IPS-NIHi11 (cell line): ENCODE results near the gene PHACTR4.
"Not testable (repeated sequence)": the region's sequence is repeated elsewhere in the genome, so short reads cannot be mapped to it uniquely, and the experiment has no call there.

Source experiments
- DNase-seq: peaks from one replicate; pipeline ENCODE4 v3.0.0; 2012; ENCODE audit warnings: mixed read lengths, low spot score

Gene PHACTR4

DNA sequence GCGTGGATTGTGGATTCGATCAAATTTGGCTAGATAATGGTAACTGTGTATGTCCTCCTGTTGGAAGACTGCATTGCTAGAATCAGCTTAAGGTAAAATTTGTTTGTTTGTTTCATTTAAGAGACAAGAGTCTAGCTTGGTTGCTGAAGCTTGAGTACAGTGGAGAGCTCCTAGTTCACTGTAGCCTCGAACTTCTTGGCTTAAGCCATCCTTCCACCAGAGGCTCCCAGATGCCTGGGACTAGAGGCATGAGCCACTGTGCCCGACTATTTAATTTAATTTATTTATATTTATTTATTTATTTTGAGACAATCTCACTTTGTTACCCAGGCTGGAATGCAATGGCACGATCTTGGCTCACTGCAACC lies 1.5 kb downstream of the PHACTR4 start:
- DNase-seq, result no peak

DNA sequence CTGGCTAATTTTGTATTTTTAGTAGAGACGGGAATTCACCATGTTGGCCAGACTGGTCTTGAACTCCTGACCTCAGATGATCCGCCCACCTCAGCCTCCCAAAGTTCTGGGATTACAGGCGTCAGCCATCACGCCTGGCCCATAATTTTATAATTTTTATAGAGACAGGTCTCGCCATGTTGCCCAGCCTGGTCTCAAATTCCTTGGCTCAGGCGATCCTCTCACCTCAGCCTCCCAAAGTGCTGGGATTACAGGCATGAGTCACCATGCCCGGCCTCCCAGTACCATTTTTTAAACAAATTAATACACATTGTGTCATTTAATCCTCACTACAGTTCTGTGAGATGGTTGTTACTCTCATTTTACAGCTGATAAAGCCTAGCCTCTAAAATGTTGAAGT lies 3.9 kb downstream of the PHACTR4 start:
- not testable (repeated sequence) for DNase-seq

DNA sequence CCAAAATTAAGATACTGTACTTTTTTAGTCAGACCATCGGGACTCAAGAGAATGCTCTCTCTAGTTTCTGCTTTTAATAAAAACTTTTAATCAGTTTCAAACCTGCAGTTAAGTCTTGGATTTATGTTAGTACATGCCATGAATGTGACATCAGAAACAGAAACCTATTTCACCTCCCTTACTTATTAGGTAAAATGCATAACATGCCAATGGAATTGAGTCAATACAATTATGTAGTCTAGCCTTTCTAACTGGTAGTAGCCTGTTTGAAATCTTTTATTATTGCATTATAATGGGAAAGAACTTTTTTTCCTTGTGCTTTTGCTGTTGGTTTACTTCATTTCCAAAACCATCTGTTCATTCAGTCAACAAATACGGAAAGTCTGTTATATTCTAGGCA lies 4.8 kb downstream of the PHACTR4 start:
- DNase-seq, result no peak

DNA sequence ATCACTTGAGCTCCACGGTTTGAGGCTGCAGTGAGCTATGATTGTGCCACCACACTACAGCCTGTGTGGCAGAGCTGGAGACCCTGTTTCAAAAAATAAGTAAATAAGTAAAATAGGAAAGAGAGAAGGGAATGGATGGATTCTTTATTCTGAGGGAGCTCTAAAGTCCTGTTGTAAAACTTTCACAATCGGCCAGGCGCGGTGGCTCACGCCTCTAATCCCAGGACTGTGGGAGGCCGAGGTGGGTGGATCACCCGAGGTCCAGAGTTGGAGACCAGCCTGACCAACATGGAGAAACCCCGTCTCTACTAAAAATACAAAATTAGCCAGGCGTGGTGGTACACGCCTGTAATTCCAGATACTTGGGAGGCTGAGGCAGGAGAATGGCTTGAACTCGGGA lies 6.1 kb downstream of the PHACTR4 start:
- not testable (repeated sequence) for DNase-seq

DNA sequence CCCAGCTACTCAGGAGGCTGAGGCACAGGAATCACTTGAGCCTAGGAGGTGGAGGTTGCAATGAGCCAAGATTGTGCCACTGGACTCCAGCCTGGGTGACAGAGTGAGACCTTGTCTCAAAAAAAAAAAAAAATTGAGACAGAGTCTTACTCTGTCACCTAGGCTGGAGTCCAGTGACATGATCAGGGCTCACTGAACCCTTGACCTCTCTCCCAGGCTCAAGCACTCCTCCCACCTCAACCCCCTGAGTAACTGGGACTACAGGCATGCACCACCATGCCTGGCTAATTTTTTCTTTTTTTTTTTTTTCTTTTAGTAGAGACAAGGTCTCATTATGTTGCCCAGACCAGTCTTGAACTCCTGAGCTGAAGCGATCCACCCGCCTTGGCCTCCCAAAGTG lies 6.7 kb downstream of the PHACTR4 start:
- not testable (repeated sequence) for DNase-seq

DNA sequence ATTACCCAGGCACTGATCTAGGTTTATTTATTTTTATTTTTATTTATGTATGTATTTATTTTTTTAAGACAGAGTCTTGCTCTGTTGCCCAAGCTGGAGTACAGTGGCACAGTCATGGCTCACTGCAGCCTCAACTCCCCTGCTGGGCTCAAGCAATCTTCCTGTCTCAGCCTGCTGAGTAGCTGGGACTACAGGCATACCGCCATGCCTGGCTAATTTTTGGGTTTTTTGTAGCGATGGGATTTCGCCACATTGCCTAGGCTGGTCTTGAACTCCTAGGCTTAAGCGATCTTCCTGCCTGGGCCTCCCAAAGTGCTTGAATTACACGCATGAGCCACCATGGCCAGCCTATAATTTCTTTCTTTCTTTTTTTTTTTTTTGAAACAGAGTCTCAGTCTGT lies 9.4 kb downstream of the PHACTR4 start:
- no peak for DNase-seq

DNA sequence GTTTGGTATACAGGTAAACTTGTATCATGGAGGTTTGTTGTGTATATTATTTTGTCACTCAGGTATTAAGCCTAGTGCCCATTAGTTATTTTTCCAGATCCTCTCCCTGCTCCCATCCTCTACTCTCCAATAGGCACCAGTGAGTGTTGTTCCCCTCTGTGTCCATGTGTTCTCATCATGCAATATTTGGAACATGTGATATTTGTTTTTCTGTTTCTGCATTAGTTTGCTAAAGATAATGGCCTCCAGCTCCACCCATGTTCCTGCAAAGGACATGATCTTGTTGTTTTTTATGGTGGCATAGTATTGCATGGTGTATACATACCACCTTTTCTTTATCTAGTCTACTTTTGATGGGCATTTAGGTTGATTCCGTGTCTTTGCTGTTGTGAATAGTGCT lies 10.9 kb downstream of the PHACTR4 start:
- no peak for DNase-seq

DNA sequence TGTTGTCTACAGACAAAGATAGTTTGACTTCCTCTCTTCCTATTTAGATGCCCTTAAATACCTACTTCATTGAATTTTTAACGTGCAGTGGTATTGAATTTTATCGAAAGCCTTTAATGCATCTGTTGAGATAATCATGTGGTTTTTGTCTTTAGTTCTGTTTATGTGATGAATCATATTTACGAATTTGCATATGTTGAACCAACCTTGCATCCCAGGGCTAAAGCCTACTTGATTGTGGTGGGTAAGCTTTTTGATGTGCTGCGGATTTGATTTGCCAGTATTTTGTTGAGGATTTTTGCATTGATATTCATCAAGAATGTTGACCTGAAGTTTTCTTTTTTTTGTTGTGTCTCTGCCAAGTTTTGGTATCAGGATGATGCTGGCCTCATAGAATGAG lies 14.2 kb downstream of the PHACTR4 start:
- not testable (repeated sequence) for DNase-seq

DNA sequence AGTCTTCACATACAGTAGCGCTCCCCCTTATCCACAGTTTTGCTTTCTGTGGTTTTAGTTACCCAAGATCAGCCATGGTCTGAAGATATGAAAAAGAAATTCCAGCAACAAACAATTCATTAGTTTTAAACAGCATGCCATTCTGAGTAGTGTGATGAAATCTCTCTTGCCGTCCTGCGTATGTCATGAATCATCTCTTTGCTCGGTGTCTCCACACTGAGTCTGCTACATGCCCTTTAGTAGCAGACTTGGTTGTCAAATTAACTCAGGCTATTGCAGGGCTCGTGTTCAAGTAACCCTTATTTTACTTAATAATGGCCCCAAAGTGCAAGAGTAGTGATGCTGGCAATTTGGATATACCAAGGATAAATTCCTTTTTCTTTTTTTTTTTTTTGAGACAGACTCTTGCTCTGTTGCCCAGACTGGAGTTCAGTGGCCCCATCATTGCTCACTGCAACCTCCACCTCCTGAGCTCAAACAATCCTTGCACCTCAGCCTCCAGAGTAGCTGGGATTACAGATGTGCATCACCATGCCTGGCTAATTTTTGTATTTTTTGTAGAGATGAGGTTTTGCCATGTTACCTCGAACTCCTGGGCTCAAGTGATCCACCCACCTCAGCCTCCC lies 22.6 kb downstream of the PHACTR4 start:
- no peak for DNase-seq

DNA sequence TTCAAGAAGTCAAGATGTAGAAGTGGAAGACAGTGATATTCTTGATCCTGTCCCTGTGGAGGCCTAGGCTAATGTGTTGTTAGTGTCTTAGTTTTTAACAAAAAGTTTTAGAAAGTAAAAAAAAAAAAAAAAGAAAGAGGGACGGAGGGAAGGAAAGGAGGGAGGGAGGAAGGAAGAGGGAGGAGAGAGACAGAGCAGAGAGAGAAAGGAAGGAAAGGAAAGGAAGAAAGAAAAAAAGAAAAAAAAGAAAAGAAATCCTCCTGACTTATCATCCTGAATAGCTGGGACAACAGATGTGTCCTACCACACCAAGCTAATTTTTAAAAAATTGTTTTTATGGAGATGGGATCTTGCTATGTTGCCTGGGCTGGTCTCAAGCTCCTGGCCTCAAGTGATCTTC lies 24.6 kb downstream of the PHACTR4 start:
- DNase-seq, result no peak

DNA sequence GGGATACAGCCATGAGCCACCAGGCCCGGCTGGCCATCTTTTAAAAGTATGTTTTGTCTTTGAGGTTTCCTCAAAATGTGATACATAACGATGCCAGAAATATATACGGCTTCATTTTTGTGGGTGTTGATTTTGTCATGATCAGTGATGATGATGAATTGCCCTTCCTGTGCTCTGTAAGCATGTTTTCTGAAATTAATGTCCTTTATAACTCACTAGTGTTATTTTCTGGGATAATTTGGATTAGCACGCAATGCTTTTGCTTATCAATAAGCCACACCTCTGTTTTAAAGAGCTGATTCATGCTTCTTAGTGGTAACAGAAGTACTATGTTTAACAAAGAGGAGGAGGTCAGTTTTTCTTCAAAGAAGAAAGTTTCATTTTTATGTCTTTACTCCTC lies 25.6 kb downstream of the PHACTR4 start:
- no peak for DNase-seq

DNA sequence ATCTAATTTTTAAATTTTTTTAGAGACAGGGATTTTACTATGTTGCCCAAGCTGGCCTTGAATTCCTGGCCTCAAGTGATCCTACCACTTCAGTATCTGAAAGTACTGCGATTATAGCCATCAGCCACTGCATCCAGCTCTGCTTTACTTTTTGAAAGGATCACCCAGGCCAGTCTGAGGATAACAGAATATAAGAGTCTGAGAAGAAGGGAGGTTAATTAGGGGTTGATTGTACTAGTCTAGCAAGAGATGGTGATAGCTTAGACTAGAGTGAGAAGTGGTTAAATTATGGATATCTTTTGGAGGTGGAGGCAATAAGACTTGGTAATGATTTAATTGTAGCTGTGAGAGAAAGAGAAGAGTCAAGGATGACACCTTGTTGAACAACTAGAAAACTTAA lies 32.2 kb downstream of the PHACTR4 start:
- no peak for DNase-seq

DNA sequence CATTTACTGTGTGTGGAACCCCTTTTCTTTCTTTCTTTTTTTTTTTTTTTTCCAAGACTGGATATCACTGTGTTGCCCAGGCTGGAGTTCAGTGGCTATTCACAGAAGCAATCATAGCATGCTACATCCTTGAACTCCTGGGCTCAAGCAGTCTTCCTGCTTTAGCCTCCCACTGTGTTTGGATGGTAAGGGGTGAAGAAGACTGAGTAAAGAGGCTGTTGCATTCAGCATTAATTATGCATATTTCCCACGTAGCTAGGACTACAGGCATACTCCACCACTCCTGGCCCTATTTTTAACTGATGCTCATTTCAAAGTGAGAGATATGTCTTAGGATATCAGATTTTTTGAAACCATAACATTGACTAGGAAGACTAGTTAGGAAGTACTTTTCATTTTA lies 39.5 kb downstream of the PHACTR4 start:
- DNase-seq, result no peak

DNA sequence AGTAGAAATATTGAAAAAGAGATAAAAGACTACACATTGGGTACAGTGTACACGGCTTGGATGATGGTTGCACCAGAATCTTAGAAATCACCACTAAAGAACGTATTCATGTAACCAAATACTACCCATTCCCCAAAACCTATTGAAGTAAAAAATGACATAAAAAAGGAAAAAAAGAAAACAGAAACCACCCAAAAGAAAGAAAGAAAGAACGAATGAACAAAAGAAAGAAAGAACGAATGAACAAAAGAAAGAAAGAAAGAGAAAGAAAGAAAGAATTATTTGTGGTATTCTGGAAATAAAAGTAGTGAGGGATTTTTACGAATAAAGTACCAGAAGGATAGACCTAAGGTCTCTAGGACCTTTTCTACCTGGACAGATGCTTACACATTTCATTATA lies 42.1 kb downstream of the PHACTR4 start:
- DNase-seq, result no peak

DNA sequence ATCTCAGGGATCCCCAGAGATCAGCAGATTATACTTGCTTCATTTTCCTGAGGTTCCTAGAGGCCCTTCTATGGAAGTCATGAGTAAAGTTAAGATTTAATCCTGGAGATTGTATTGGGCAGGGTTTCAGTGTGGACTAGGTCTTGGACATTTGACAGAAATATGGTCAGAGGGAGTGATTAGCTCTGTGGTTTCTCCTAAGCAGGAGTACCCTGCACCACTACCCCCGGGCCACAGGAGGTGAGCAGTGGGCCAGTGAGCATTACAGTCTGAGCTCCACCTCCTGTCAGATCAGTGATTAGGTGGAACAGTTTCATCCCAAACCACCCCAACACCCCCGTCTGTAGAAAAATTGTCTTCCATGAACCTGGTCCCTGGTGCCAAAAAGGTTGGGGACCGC lies 43.2 kb downstream of the PHACTR4 start:
- DNase-seq, result no peak

DNA sequence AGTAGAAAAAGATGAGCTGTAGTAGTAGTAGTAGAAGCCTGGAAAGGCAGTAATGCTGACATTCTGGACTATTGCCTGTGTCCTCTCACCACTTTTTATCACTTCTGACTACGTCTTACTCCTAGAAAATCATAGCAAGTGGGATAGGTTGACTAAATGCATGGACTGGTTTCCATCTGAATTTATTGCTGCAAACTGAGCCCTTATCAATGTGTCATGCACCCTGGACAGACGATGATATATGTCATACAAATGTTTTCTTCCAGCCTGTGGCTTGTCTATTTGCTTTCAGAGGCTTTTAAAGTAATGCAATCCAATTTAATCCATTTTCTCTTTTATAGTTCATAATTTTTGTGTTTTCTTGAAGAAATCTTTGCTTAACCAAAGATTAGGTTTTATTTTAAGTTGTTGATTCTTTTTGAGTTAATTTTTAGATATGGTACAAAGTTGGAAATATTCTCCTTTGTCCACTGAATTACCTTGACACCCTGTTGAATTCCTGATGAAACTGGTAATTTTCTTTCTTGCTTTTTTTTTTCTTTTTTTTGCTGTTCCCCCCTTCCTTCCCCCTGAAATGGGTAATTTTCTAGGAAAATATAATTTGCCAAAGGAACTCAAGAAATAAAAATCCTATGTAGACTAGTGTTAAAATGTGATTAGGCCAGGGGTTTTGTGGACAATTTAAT lies 47.1 kb downstream of the PHACTR4 start:
- DNase-seq, result no peak

DNA sequence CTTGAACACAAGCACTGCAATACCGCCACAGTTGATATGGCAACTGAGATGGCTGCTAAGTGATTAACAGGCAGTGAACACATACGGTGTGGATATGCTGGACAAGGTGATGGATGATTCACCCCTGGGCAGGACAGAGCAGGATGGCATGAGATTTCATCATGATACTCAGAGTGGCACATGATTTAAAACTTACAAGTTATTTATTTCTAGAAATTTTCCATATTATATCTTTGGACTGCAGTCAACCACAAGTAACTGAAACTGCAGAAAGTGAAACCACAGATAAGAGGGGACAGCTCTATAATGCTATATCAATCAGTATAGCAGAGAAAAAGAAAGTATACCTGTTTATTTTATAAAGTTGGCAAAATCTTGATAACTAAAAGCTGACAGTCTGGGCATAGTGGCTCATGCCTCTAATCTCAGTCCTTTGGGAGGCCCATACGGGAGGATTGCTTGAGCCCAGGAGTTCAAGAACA lies 47.9 kb downstream of the PHACTR4 start:
- DNase-seq, result no peak

DNA sequence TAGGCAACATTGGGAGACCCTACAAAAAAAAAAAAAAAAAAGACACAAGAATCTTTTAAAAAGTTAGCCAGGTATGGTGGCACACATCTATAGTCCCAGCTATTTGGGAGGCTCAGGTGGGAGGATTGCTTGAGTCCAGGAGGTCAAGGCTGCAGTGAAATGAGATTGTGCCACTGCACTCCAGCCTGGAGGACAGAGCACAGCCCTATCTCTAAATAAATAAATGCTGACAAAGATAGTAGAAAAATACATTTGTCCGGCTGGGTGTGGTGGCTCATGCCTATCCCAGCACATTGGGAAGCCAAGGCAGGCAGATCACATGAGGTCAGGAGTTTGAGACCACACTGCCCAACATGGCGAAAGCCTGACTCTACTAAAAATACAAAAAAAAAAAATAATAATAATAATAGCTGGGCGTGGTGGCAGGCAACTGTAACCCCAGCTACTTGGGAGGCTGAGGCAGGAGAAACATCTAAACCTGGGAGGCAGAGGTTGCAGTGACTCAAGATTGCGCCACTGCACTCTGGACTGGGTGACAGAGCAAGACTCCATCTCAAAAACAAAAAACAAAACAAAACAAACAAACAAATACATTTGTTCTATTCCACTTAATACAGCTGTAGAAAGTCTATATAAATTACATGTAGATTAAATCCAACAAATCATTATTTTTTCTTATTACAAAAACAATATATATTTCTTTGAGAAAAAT lies 48.5 kb downstream of the PHACTR4 start:
- no peak for DNase-seq

DNA sequence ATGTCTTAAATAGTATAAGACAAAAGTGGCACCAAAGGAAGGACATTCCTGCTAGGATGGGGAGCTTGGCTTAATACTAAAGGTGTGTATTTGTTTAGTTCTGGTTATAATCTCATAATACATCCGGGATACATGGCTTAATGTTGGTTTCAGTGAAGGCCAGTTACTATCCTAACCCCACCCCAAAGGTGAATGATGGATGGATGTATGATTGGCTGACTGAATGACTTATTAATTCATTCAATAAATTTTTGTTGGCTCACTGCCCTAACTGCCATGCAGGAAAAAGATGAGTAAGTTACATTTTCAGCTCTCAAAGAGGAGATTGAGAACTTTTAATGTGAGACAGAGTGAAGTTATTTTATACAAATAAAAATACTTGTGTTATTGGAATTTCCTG lies 52.2 kb downstream of the PHACTR4 start:
- DNase-seq, result no peak

DNA sequence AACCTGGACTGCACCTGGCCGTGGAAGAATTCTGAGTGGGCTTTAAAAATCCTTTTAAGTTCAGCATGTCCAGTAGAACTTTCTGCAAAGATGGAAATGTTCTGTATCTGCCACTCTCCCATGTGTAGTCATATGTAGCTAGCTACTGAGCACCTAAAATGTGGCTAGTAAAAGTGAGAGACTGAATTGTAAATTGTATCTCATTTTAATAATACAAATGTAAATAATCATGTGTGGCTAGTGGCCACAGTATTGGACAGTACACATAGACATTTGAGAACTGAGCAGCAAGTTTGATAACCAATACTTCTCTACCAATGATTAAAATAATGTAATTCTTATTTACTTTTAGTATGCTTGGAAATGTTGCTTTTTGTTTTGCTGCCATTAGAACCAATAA lies 57.3 kb downstream of the PHACTR4 start:
- DNase-seq, result no peak

DNA sequence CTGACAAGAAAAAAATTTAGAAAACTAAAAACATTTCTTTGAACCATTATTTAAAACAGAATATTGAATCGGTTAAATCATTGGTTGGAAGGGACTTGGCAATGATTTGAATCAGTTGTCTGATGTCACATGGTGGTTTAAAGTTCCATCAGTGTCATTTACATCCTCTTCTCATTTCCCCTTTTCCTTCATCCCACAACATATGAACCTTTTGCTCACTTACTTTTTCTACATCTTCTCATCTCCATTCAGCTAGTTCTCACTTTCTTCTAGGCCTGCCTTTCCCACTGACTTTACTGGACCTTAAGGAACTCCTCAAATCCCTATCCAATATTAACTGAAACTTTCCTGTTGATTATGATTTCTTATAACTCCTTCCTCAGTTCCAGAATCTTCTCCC lies 58.5 kb downstream of the PHACTR4 start:
- no peak for DNase-seq

DNA sequence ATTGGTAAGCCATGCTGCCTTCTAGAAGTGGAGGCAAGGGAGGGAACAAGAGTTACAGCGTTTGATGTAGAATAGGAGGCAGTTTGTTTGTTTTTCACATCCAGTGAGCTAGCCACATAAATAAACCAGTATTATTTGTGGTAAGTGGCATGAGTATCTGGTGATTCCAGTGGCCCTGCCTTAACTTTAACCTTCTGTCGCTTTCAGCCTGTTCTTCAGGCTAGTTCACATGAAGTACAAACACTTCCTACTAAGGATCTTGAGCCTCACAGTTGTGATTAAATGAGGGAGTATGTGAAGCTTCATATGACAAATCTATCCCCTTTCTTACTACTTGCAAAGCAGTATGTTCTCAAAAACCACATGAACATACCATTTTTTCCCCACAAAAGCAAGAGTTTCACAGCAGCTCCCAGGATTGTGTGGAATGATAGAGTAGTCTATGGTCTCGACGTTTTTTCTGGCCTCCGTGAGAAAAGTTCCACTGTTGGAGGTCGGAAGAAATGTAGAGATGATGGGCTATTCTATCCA lies 59.5 kb downstream of the PHACTR4 start:
- no peak for DNase-seq

DNA sequence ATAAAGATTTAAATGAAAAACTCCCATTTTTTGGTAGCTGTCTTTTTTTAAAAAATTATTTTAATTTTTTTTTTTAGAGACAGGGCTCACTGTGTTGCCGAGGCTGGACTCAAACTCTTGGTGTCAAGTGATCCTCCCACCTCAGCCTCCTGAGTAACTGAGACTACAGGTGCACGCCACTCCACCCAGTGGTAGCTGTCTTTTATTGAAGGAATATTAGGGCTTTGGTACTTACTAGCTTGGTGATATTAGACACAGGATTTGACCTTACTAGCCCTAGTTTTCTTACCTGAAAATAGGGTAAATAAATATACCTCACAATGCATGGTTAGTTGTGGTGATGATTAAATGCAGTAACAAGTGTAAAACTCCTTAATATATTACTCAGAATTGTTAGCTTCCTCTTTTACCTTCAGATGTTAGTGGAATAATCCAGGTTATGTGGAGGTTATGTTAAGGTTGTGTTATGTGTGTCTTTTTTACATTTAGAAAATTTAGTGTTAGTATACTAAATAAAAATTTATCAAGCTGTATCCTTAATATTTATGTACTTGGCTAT lies 66.8 kb downstream of the PHACTR4 start:
- no peak for DNase-seq
